DND-41 (cell line): ENCODE data around the gene CEBPG.

Experiments used
- ATAC-seq: fragments of 200-7000 bp; cut with Tn5 transposase; 3 replicates; pipeline ENCODE4 v1.9.1; 2021; ENCODE audit warnings: low read depth; ENCODE audit not compliant: insufficient read depth
- DNase-seq: peaks from one replicate; pipeline ENCODE4 v3.0.0-alpha.2; 2020
- H2AFZ ChIP-seq: 2 replicates; pipeline ENCODE4 v1.6.0; 2012; ENCODE audit warnings: low read depth, low read length
- H3K27ac ChIP-seq: 2 replicates; pipeline ENCODE4 v1.5.1; 2012; ENCODE audit warnings: low read length, inconsistent platforms
- H3K27me3 ChIP-seq: fragments of 200-600 bp; sonication (generic); 2 replicates; pipeline ENCODE4 v1.6.0; 2012; ENCODE audit warnings: low read length, mild to moderate bottlenecking, inconsistent platforms; ENCODE audit not compliant: insufficient read depth, poor library complexity
- H3K36me3 ChIP-seq: 2 replicates; pipeline ENCODE4 v1.5.1; 2012; ENCODE audit warnings: low read length, inconsistent platforms; ENCODE audit not compliant: insufficient read depth
- H3K4me1 ChIP-seq: 2 replicates; pipeline ENCODE4 v1.5.1; 2012; ENCODE audit warnings: mild to moderate bottlenecking, low read length; ENCODE audit not compliant: insufficient read depth
- H3K4me2 ChIP-seq: 2 replicates; pipeline ENCODE4 v1.6.0; 2012; ENCODE audit warnings: mild to moderate bottlenecking, moderate library complexity, low read length, inconsistent platforms; ENCODE audit not compliant: insufficient read depth
- H3K4me3 ChIP-seq, 2 experiments: fragments of 200-600 bp in 1 of 2; shearing (Covaris generic) in 1 of 2; 2 replicates each; pipeline ENCODE4 v1.5.1; 2012 to 2016; ENCODE audit warnings: inconsistent platforms in 2 of 2, low read length in 2 of 2, mild to moderate bottlenecking in 2 of 2, low read depth in 1 of 2, moderate library complexity in 1 of 2
- H3K79me2 ChIP-seq: 2 replicates; pipeline ENCODE4 v1.6.0; 2012; ENCODE audit warnings: low read length, inconsistent platforms; ENCODE audit not compliant: insufficient read depth
- H3K9ac ChIP-seq: 2 replicates; pipeline ENCODE4 v1.6.0; 2012; ENCODE audit warnings: low read depth, mild to moderate bottlenecking, inconsistent platforms, low read length, moderate library complexity
- H3K9me3 ChIP-seq: 2 replicates; pipeline ENCODE4 v1.5.1; 2012; ENCODE audit warnings: low read length, moderate library complexity, mild to moderate bottlenecking, inconsistent platforms; ENCODE audit not compliant: insufficient read depth, severe bottlenecking
- H4K20me1 ChIP-seq: 2 replicates; pipeline ENCODE4 v1.6.0; 2012; ENCODE audit warnings: low read length; ENCODE audit not compliant: insufficient read depth
- EZH2 ChIP-seq: IDR thresholded peaks from 3 replicates; pipeline ENCODE4 v1.6.1; 2012; ENCODE audit warnings: borderline replicate concordance, low read depth, mild to moderate bottlenecking, moderate library complexity, low read length, inconsistent platforms; ENCODE audit not compliant: severe bottlenecking
- TF ChIP-seq, protein P1 (sequence below): IDR thresholded peaks from 2 replicates; pipeline ENCODE4 v1.5.1; 2012; ENCODE audit warnings: borderline replicate concordance, low read length, moderate library complexity, mild to moderate bottlenecking; ENCODE audit not compliant: poor library complexity, severe bottlenecking; ENCODE audit errors: extremely low read depth

The CEBPG gene

DNA sequence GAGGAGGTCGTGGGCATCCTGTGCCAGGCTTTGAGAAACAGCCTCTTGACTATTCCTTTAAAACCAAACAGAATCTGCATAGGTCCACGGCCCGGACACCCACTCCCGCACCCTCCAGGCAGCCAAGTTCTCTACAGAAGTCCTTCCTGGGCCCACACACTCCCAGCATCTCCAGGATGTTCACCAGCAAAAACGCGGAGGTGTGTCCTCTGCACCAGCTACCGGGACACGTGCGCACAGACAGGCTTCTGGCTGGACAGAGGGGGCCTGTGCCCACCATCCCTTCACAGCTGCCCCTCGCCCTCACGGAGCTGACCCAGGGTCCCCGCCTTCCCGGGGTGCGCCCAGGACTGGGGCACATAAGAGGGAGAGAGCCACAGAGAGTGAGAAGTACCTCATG lies 44.2 kb downstream of the CEBPG start:
- H3K4me2 ChIP-seq, result no peak overlapping the region
- ATAC-seq (no peak), DNase-seq (no peak)
- peaks cover 16% of the 10 kb centered on the region; the same call in 1 of the 2 replicates for H4K20me1 ChIP-seq
- no peak overlapping the region for H3K9ac ChIP-seq
- H3K79me2 ChIP-seq, result no peaks in the 10 kb centered on the region
- H3K9me3 ChIP-seq, result no peaks in the 10 kb centered on the region
- no peaks in the 10 kb centered on the region for H3K4me1 ChIP-seq
- no peak overlapping the region for H3K4me3 ChIP-seq
- no peak overlapping the region for H2AFZ ChIP-seq
- H3K36me3 ChIP-seq, result no peaks in the 10 kb centered on the region
- no peak overlapping the region for H3K27ac ChIP-seq
- H3K27me3 ChIP-seq, result no peaks in the 10 kb centered on the region
- no peak for TF ChIP-seq EZH2
- TF ChIP-seq, protein P1, sequence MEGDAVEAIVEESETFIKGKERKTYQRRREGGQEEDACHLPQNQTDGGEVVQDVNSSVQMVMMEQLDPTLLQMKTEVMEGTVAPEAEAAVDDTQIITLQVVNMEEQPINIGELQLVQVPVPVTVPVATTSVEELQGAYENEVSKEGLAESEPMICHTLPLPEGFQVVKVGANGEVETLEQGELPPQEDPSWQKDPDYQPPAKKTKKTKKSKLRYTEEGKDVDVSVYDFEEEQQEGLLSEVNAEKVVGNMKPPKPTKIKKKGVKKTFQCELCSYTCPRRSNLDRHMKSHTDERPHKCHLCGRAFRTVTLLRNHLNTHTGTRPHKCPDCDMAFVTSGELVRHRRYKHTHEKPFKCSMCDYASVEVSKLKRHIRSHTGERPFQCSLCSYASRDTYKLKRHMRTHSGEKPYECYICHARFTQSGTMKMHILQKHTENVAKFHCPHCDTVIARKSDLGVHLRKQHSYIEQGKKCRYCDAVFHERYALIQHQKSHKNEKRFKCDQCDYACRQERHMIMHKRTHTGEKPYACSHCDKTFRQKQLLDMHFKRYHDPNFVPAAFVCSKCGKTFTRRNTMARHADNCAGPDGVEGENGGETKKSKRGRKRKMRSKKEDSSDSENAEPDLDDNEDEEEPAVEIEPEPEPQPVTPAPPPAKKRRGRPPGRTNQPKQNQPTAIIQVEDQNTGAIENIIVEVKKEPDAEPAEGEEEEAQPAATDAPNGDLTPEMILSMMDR, result no peak

DNA sequence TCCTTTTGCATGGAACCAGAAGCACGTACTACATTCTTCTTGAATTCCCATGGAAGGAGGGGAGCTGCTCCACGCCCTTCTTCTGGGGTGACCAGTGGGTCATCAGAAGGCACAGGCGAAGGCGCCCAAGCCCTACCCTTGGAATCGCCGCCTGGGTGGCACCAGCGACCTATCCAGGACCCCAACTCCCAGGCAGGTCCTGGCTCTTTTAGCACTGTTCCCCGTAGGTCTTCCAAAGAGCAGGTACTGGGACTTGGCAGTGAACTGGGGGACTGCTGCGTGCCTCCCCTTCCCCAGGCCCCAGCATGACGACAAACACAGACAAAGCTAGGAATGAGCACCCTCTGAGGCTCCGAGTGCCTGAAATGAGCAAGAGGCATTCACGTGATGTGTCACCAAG lies 45.0 kb downstream of the CEBPG start:
- H3K4me1 ChIP-seq, result no peaks in the 10 kb centered on the region
- no peaks in the 10 kb centered on the region for H3K27me3 ChIP-seq
- TF ChIP-seq, protein P1, result no peak
- no peak for TF ChIP-seq EZH2
- peaks cover 16% of the 10 kb centered on the region; the same call in 1 of the 2 replicates for H4K20me1 ChIP-seq
- no peaks in the 10 kb centered on the region for H3K36me3 ChIP-seq
- ATAC-seq (no peak), DNase-seq (no peak)
- H3K4me3 ChIP-seq, result no peak overlapping the region
- H2AFZ ChIP-seq, result no peak overlapping the region
- no peak overlapping the region for H3K4me2 ChIP-seq
- H3K27ac ChIP-seq, result no peak overlapping the region
- no peak overlapping the region for H3K9ac ChIP-seq
- no peaks in the 10 kb centered on the region for H3K79me2 ChIP-seq
- H3K9me3 ChIP-seq, result no peaks in the 10 kb centered on the region

DNA sequence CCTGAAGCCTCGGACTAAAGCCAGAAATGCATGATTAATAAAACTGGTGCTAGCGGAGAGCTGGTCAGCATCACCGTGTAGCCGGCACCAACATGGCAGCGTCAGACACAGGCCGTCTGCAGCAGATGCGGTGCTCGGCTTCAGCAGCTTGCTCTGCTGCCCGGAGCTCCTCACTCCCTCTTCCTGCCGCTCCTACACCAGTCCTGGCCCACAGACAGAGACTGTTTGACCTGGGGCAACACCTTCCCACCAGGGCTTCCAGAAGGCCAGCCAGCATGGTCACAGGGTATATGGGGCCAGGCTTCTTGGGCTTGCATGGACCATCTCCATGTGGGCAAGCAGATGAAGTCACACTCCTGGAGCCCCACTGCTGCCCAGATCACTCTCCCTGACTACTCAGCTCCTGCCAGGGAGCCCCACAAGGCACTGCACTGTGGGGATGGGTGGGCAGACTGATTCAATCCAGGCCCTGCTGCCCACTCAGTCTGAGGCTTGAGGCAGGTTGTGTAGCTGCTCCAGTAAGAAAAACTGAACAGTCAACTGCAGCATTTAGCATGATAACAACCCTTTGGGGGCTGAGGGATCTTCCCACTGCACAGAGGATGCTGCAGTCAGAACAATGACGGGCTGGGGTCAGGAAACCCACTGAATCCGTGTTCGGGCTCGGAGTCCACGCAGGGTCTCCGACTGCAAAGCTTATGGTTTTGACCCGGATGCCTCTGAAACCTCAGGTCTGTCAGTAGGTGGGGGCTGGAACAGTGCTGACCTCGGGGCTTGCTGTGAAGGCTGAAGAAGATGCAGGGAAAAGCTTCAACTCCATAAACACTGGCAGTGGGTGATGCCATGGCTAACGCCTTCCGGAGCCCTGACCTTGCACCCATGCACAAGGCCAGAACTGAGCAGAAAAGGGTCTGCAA lies 45.6 kb downstream of the CEBPG start:
- Histone ChIP-seq H3K4me2 (no peak overlapping the region), H3K36me3 (no peaks in the 10 kb centered on the region), H3K27ac (no peak overlapping the region), H3K9me3 (no peaks in the 10 kb centered on the region), H3K27me3 (no peaks in the 10 kb centered on the region), H3K4me1 (no peaks in the 10 kb centered on the region), H3K4me3 (no peak overlapping the region), H2AFZ (no peak overlapping the region), H4K20me1 (peaks cover 16% of the 10 kb centered on the region; the same call in 1 of the 2 replicates), H3K79me2 (no peaks in the 10 kb centered on the region), H3K9ac (no peak overlapping the region)
- ATAC-seq, result no peak
- no peak for TF ChIP-seq EZH2
- TF ChIP-seq, protein P1, result no peak
- DNase-seq, result no peak
